A172 (cell line): Measurements from ENCODE around the gene AP2A2. TPM values are rescaled to one million over a fixed set of nuclear protein-coding genes. Genes with fewer than 3 reads are reported as not detected.
"Not testable (repeated sequence)": the region's sequence is repeated elsewhere in the genome, so short reads cannot be mapped to it uniquely, and the experiment has no call there.

ENCODE experiments used
- DNase-seq: peaks from one replicate; pipeline ENCODE4 v3.0.0-alpha.2; 2015; ENCODE audit warnings: low spot score
- total RNA-seq: library from RNA; depleted of rRNA; stranded (reverse); fragments of >200 nt; shearing (Covaris generic); gene quantifications from 2 replicates; pipeline ENCODE4 v1.2.3, GENCODE V29; 2014

AP2A2 gene
- total RNA-seq, 1 experiment from 2014 or later, result 29.4 TPM

- DNase-seq, result no peak
Observed at GRCh38 chr11:954392-955153, 28.9 kb downstream of the AP2A2 start.

- DNase-seq, result no peak
Observed at GRCh38 chr11:955154-956063, 29.7 kb downstream of the AP2A2 start.

DNA sequence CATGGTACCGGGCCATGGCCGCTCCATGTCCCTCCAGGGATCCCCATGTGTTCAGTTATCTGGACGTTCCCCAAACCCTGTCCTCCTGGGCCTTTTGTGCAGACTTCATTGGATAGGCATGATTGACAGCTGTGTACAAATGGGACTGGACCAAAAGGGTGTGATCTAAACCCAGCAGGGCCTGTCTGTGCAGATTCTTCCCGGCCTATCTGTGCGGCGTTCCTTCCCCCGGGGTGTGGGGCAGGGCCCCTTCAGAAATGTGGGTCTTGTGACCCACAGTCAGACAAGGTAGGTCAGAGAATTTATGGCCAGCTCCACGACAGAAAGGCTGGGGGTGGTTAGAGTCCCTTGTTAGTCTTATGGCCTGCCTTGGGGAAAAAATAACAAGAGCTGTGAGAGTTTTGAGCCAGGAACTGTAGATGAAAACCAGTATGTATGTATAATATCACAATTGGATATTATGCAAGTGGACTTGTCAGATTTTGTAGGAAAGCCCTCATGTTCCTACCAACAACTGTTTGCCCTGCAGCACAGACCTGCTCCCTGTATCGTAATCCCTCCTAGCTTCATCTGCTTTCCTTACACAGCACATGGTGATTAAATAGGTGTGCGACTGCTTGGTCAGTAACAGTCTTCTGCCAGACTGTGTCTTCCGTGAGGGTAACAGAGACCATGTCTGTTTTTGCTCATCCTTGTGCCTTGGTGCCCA lies 31.7 kb downstream of the AP2A2 start:
- DNase-seq, result no peak

DNA sequence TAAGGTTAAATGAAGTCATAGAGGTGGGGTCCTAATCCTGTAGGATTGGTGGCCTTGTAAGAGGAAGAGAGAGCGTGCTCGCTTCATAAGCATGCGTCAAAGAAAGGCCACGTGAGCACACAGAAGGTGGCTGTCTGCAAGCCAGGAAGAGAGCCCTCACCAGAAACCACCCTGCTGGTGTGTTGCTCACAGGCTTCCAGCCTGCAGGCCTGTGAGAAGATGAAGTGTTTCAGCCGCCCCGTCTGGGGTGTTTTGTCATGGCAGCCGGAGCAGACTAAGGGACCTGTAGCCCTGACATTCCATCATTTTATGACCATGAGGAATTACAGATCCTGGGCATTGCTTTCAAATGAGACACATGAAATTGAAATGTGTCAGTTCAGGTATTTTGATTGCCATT lies 32.4 kb downstream of the AP2A2 start:
- DNase-seq, result no peak

DNA sequence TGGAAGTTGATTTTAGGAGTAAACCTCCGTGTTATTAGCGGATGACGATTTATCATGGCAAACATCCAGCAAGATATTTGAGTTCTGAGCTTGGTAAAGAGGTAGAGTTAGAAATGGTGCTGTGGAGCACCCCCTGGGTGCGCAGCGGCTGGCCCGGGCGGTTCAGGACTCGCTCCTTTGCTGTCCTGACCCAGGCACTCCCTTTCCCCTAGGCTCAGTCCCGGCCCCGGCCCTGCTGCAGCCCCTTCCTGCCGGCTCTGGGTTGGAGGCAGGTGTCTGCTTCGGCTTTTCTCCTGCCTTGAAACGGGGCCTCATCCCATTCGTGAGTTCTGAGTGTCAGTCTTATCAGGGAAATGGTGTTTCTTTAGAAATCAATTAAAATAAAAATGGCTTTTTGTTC lies 33.4 kb downstream of the AP2A2 start:
- no peak for DNase-seq

- no peak for DNase-seq
Observed at GRCh38 chr11:959608-960007, 33.9 kb downstream of the AP2A2 start.

DNA sequence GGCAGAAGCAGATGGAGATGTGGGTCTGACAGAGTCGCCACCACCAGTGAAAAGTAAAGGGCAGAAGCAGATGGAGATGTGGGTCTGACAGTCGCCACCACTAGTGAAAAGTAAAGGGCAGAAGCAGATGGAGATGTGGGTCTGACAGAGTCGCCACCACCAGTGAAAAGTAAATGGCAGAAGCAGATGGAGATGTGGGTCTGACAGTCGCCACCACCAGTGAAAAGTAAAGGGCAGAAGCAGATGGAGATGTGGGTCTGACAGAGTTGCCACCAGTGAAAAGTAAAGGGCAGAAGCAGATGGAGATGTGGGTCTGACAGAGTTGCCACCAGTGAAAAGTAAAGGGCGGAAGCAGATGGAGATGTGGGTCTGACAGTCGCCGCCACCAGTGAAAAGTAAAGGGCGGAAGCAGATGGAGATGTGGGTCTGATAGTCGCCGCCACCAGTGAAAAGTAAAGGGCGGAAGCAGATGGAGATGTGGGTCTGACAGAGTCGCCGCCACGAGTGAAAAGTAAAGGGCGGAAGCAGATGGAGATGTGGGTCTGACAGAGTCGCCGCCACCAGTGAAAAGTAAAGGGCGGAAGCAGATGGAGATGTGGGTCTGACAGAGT lies 35.7 kb downstream of the AP2A2 start:
- DNase-seq, result not testable (repeated sequence)

GRCh38 chr11:961921-962320 lies 36.3 kb downstream of the AP2A2 start:
- DNase-seq, result no peak

- no peak for DNase-seq
Observed at GRCh38 chr11:962688-963087, 37.0 kb downstream of the AP2A2 start.

- no peak for DNase-seq
Observed at GRCh38 chr11:963852-964251, 38.2 kb downstream of the AP2A2 start.

DNA sequence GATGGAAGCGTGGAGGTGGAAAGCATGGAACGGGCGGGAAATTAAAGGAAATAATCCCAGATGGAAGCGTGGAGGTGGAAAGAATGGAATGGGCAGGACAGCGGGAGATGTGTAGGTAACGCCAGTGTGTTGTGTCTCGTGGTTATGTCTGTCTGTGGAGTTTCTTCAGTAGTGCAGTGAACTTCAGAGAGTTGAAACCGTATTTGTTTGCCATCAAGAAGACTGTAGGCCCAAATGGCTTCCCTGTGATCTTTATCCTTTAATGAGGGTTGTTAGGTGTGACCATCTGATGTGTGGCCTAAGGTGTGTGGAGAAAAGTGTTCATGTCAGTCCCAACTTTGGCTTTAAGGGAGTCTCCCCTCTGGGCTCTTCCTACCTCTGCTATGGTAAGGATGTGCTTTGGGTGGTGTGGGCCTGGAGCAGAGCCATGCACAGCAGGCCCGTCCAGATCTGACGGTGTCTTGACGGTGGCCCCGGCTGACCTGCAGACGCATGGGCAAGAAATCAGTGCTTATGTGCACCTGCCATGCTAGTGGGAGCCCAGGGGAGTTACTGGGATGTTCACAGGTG lies 39.6 kb downstream of the AP2A2 start:
- DNase-seq, result no peak

DNA sequence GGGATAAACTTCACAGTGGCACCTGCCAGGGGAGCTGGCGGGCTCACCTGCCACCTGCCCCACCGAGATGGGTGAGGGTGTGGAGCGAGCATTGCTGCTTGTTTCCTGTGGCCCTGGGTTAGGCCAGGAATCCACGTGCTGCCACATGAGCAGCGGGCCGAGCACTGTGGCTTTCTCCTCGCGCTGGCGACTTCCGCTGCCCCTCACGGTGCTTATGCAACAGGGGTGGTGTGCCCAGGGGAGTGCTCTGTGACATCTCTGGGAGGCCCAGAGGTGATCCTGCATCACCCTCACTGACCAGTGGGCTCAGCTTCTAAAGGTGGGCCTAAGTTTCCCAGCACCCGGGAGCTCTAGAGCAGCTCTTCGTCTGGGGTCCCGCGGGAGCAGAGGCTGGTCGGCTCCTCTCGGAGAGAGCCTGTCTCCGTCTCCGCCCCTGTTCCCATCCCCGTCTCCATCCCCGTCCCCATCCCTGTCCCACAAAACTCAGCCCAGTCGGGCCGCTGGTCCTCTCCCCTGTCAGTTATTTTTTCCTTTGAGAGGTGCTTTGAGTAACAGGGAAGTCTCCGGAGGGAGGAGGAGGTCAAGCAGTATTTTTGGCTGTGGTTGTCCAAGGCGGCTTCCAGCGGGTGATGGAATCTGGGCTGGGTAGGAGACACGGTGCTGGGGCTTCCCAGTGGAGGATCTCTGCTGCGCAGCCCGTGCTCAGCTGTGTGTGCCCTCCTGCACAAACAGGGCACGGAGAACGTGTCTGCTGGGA lies 42.5 kb downstream of the AP2A2 start:
- DNase-seq, result no peak

DNA sequence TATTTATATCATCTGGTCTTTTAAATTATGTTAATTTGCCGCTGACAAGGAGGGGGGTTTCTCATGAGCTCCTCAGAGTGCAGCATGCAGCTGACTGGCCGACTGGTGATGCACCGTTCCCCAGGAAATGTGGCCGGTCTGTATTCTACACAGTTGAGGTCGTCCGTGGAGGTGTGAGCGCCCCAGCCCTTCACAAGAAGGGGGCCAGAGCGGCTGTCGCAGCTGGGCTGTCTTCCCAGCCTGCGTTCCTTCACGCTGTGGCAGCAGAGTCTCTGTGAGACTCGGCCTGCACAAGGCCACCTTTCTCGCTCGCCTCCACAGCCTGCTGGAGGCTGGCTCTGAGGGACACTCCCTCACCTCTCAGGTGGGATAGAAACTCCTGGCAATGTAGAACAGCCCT lies 43.2 kb downstream of the AP2A2 start:
- DNase-seq, result no peak

DNA sequence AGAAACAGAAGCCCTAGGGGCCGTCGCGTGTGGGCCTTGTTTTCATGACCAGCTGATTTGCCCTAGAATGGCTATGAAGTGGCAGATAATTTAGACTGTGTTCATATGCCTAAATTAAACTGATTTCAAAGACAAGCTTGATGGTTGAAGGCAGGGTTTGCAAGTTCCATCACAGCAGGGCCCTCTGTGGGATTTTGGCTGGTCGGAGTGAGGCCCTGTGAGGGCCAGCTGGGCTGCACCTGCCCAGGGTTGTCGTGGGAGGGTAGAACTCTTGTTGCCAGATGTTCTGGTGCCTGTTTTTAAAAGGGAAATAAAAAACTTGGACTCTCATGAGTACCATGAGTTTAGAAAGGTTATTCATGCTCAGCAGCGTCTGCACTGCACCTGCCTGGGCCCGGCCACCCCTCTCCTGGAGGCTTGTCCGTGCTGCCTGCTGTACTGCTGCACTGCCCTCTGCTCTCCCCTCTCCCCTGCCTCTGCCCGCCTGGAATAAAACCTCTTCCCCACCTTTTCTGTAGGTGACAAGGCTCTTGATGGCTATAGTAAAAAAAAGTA lies 44.1 kb downstream of the AP2A2 start:
- no peak for DNase-seq

- DNase-seq, result no peak
Observed at GRCh38 chr11:970319-970871, 44.7 kb downstream of the AP2A2 start.

DNA sequence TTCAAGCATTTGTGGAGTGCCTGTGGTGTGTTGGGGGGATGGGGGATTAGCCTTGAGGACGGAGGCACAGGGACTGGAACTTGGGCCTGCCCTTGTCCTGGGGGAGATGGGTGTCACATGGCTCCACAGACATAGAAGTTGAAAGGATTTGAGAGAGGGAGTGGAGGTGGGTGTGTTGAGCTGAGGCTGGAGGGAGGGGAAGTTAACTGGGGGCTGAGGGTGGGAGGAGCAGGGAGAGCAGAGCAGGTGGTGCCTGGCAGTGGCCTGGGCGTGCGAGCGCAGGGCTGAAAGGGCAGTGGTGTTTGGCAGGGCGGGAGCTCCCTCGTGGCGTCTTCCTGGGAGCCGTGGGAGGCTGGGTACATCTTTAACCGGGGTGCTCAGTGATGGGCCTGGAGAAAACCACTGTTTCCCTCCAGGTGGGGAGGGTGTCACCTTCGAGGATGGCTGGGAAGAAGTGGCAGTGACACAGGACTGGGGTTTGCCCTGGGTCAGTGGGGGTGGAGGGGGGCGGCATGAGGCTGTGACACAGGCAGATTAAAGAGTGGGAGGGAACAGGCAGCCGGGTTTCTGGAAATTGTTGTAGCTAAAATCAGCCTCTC lies 45.5 kb downstream of the AP2A2 start:
- DNase-seq, result no peak

- no peak for DNase-seq
Observed at GRCh38 chr11:971731-972365, 46.2 kb downstream of the AP2A2 start.

DNA sequence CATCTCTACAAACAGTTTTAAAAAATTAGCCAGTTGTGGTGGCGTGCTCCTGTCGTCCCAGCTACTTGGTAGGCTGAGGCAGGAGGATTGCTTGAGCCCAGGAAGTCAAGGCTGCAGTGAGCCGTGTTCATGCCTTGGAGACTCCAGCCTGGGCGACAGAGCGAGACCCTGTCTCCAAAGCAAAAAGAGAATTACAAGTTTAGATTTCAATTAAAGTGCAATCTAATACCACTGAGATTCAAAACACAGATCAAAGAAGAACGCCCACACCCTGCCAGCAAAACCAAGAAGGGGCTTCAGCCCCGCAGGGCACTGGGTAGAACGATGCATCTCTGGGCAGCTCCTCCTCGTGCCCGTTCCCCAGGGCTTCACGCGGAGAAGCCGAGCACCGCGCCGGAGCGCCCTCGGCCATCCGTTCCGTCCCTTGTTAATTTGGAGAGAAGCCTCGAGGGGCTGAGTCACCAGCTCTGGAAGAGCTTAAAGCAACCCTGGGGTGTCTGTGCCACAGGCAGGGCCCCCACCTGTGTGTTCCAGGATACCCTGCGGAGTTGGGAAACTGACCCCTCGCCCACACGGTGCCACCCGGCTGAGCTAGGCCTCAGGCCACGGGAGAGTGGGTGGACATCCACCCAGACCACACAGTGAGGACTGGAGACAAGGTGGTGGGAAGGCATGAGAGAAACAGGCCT lies 47.0 kb downstream of the AP2A2 start:
- no peak for DNase-seq

GRCh38 chr11:973237-973636 lies 47.6 kb downstream of the AP2A2 start:
- DNase-seq, result no peak
